HK-2 (cell line): ENCODE results near the gene MFAP2.

Experiments used
- DNase-seq: peaks from one replicate; pipeline ENCODE4 v3.0.0-alpha.2; 2018; ENCODE audit not compliant: unreplicated experiment

MFAP2 gene, protein sequence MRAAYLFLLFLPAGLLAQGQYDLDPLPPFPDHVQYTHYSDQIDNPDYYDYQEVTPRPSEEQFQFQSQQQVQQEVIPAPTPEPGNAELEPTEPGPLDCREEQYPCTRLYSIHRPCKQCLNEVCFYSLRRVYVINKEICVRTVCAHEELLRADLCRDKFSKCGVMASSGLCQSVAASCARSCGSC

DNA sequence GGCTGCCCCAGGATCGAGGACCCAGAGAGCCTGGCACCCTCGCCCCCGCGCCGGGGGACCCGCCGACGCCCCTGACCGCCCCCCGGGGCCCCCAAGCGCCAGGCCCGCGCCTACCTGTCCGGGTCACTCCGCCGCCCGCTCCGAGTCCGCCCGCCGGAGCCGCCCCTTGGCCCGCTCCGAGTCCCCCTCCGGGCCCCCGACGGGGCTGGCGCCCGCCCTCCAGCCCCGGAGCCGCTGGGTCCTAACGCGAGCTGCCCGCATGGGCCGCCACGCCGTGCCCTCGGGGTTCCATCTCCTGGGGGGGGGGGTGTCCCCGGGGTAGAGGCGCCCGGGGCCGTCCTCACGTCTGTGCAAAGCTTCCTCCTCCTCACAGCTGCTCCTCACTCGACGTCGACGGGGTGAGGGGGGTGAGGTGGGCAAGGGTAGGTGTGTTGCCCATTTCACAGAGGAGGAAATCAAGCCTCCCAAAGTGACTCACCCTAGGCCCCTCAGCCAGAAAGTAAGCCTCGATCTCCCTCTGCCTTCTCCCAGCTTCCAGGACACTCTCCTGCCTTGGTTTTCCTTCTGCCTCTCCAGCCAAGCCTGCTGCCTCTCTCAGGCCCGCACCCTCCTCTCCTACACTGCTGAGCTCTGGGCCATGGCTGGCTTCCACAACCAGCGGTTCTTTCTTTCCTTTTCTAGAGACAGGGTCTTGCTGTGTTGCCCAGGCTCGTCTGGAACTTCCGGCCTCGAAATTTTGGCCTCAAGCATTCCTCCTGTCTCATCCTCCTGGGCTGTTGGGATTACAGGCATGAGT is at the start of gene MFAP2:
TSS of gene MFAP2 (minus strand) at position 148 of the 796 bp plus-strand sequence. CDS start 2,347 bp downstream, outside the sequence.
- DNase-seq = peak; percentile 49

DNA sequence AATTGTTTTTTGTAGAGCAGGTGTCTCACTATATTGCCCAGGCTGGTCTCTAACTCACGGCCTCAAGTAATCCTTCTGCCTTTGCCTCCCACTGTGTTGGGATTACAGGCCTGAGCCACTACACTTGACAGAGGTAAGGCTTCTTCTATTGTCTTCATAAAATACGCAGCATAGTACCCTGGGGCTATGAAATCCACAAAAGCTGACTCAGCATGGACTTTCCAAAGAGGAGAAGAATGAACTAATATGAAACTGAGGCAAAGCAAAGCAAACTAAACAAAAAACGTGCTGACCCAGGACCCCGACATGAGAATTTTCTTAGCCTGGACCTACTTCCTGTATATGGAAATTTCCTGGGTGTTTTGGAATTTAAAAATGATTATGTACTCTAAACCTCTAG is 49.8 kb upstream of the MFAP2 start:
- no peak for DNase-seq

DNA sequence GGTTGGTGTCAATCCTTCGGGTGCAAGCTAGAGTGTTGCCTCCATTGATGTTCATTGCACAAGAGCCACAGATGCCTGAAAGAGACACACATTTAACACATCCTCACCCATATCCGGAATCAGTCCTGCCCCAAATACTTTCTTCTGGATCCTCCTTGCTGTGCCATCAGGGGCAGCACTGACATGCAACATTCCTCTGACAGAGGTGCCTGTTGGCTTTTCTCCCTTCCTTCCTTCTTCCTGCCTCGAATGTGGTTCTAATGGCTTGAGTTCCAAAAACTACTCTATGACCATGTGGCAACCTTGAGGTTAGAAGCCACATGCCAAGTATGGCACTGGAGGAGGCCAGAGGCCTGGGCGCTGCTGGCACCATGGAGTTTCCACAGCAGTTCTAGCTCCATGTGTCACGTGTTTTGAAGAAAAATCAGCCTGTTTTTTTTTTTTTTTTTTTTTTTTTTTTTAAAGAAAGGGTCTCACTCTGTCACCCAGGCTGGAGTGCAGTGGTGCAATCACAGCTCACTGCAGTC is 48.3 kb upstream of the MFAP2 start:
- no peak for DNase-seq

DNA sequence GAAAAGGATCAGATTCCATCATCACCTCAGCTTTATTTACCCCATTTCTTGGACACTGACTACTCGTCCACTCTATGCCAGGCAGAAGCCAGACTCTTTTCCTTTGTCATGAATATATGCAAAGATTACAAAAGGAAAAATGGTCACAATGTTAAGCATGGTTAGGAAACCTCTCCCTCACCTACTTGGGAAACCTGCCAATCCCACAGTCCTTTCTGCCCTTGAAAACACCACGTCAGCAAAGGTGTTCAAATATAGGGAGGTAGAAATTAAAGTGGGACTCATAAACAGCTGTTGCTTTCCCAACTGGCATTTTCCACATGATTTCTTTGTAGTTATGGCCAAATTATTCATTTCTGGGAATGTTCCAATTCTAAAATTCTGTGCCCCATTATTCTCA is 47.5 kb upstream of the MFAP2 start:
- no peak for DNase-seq

DNA sequence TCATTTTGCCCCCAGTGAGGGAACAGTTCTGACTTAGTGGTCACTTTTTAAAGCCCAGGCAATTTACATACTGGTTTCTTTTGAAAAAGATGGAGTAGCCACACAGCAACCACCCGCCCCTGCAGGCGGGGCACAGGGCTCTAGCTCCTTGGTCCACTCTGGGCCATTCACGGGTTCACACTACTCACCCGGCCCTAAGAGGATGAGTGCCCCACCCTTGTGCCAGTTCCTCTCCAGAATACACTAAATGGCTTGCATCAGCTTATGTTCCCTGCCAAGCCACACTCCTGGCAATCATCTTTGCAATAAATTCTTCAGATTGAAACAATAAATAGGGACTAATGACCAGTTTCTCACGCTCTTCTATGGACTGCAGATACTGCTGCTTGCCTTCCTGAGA is 47.0 kb upstream of the MFAP2 start:
- DNase-seq = no peak

DNA sequence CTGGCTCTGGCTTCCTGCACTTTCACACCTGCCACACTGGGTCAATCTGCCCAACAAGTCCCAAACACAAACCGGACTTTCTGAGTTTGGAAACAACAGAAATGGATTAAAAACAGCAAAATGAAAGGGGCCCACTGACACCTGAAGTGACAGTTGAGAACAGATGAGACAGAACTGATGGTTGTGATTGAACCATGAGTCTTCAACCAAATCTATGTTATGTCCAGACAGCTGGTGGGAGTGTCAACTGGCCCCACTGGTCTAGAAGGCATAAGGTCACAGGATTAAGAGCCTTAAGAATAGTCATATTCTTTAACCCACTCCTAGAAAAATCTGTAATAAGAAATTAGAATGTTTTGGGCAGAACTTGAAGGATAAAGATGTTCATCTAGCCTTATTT is 44.3 kb upstream of the MFAP2 start:
- DNase-seq = no peak

DNA sequence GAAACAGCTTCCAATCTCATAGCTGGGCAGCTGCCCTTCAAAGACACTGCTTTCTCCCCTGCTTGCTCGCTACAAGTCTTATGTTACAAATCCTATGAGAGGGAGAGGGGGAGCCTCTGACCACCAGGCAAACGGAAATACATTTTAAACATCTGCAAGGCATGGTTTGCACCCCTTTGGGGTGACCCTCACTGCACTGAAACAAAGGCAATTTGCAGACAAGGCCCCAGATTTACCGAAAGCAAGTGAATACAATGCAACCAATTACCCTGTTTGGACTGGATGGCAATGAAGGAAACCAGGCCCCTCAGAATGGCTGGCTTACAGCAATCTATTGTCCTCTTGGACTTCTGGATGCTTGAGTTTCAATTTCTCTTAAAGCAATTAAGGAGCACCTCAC is 43.2 kb upstream of the MFAP2 start:
- DNase-seq = no peak

DNA sequence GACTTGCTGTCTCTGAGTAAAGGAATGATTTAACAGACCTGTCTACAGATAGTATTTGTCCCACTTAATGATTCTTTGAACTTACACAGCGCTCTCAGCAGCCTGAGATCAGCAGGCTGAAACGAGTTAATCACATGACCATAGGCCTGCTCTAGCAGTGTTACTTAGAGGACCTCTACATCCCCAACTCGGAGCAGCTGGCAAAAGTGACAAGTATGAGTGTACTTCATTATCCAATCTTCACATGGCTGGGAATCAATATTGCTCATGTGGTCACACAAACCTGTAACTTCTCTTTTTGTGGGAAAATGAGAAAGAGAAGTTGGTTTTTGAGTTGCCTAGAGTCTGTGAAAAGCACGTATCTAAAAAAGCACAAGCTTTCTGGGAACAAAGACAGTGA is 42.7 kb upstream of the MFAP2 start:
- no peak for DNase-seq

DNA sequence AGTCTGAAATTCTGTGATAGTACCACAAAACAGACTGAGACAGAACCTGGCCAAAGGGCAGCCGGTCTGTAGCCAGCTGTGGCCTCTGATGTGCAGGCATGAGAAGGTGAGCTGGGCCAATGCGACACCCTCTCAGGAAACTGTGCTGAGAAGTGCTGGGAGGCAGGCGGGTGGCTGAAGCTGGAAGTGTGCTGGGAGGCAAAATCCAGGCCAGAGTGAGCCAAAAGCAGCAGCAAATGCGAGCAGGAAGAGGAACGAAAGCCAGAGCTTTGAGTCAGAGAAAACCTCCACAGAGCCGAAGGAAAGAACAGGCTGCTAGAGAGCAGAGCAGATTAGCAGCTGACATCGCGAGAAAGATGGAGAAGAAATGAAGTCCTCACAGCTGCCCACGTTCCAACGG is 41.5 kb upstream of the MFAP2 start:
- DNase-seq = no peak

DNA sequence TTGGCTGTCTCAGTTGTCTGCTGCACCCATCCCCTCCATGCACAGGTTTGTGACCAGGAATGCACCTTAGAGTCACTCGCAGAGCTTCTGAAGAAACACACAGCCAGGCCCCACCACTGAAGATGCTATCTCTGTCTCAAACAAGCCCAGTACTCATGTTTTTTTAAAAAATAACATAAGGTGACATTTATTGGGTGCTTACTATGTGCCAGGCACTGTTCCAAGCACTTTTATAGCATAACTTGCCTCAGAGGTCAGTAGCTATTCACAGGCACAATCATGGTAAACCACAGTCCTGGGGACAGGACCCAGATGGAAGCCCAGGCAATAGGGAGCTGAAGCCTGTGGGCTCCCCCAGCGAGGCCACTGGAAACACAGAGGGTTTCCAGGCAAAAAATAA is 40.1 kb upstream of the MFAP2 start:
- no peak for DNase-seq

DNA sequence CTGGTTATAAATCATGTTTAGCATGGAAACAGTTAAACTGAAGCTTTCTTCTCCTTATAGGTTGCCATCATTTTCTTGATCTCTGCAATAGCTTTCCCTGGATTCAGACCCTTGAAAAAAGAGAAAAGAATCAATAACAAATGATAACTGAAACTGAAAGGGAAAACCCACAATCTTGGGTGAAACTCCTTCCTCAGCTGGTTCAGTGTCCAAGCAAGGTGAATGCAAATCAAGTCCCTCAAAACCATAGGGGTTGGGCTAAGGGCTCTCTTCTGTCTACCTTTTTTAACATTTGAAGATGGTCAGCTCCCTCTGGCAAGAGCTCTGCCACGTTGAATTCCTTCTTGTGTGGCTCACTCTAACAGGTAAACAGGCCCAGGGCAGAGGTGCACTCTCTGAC is 38.4 kb upstream of the MFAP2 start:
- no peak for DNase-seq

DNA sequence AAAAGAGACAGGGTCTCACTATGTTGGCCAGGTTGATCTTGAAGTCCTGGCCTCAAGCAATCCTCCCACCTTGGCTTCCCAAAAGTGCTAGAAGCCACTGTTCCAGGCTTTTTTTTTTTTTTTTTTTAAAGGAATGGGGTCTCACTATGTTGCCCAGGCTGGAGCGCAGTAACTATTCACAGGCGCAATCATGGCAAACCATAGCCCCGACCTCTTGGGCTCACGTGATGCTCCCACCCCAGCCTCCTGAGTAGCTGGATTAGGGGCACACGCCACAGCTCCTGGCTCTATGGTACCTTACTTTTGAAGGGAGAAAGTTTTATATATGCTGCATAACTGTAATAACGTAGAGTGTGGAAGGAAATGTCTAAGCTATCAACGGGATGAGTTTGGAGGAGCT is 37.0 kb upstream of the MFAP2 start:
- no peak for DNase-seq

DNA sequence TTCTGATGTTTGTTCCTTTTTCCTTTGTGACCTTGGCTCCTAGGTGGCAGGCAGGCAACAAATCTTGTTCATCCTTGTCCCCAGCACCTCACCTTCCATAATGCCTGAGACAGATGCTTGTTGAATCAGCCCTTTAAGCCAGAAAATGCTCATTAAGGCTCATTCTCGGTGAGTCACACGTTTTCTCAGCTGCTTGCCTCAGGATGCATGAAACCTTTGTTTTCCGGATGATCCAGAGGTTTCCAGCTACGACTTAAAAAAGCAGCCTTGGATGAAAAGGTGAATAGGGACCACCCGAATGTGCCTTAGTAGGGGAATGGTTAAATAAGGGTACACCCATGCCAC is 35.9 kb upstream of the MFAP2 start:
- no peak for DNase-seq

DNA sequence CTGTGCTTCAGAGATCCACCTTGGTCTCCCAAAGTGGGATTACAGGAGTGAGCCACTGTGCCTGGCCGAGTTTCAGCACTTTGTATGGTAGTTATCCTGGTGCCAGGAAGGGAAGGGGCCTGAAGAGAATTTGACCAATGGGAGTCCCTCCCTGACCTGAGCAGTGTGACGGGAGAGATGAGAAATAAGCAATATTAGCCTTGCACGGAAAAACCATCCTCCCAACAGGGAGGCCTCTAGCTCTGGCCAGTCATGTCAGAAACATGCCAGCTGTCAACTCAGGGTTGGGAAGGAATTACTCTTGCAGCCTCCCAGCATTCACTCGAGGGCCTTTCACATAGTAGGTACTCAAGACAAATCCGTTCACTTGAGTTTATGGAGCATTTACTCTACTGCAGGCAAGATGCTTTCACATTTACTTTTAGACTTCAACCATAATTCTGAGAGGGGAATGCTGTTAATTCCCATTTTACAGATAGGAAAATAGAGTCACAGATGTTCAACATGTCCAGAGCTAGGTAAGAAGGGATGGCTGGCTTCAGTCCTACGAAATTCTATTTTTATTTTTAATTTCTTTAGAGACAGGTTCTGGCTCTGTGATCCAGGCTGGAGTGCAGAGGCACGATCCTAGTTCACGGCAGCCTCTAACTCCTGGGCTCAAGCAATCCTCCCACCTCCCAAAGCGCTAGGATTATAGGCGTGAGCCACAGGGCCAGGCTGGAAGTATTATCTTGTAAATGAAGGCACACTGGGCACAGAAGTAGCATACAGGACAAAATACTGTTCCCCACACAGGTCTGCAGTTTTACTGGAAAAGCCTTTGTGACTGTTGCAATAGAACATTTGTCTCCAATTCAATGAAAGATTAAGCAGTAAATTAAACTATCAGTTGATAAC is 34.5 kb upstream of the MFAP2 start:
- DNase-seq = no peak

DNA sequence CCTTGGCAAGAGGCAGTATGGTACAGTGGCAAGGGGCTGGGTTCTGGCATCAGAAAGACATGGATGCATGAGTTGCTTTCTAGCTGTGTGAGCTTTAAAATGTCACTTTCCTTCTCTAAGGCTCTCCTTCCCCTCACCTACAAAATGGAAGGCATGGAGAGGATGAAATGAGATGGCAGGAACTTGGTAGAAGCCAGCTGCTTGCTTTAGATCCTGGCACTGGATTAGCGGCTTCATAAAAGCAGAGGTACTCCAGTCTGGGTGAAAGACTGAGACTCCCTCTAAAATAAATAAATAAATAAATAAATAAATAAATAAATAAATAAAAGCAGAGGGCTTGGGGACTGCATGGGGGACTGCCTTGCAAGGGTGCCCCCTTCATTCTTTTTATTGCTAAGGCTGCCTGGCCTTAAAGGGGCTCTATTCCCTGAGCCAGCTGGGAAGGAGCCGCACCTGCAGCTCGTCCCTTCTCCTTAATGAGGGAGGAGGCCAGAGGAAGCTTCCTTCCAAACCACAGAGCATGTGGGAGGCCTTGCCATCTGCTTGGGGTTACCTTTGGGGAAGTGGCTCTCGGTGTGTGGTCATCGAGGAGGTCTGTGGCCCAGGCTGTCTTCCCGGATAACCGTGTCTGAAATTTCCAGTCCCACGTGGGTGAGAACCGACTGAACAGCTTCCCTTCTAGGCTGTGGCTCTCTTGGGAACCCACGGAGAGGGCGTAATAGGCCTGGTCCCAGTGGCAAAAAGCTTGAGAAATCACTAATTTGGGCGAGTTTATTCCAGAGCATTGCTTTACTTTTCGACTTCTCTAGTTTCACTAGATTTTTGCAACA is 33.3 kb upstream of the MFAP2 start:
- no peak for DNase-seq

DNA sequence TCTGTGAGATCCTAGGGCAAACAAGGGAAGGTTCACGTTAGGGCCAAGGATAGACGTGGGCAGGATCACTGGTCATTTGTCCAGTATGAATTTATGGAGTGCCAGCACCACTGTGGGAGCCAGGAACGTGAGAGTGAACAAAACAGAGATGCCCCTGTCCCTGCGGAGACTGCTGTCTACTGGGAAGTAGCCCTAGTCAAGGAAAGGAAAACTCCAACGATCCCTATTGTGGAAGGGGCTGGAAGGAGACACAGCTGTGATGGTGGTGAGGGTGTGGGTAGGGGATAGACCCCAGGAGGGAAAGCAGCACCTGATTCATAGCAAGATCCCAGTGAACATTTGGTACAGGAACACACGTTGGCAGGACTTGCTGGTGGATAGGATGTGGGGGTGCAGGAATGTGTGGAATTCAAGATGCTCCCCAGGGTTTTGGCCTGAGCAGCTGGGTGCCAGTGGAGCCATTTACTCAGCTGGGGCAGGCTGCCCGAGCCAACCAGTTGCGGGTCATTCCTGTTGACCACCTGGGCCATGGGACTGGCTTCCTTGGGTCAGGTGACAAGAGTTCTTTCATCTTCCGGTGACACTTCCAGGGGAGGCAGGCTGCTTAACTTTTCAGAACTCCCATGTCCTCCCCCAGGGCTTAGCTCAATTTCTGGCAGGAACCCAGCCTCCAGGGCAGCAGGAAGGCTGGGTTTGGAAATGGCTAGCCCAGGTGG is 32.5 kb upstream of the MFAP2 start:
- DNase-seq = no peak

DNA sequence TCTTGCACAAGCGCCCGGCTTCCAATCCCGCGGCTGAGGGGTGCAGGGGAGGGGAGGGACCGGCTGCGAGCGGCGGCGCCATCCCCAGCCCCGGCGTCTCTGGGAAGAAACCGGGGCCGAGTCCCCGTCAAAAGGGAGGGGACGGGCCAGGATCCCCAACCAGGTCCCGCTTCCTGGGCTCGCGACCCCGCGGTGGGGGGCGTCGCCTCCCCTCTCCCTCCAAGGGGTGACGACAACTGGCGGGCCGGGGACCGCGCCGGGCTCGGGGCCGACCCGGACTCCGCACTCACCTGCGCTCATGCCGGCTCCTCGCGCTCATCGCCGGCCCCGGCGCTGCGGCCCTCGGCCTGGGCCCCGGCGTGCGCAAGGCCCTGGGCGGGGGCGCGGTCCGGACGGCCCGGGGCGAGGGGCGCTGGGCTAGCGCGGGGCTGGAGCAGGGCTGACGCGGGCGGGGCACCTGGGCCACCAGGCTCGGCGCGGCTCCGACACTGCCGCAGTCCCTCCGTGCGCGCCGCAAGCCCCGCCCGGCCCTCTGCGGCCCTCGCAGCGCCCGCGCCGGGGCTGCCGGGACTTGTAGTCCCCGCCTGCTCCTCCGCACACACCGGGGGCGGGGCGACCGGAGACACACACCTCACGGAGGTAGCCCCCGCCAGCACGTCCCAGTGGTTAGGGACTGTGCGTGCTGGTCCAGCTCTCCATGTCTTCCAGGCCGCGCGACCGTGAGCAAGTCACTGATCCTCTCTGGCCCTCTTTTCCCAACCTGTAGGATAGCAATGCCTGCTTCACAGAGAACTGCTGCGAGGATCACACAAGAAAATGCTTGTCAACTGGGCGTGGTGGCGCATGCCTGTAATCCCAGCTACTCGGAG is 31.3 kb upstream of the MFAP2 start, which contains the start of gene ATP13A2:
TSS of gene ATP13A2 (minus strand) at position 490 of the 869 bp plus-strand sequence. CDS start at position 300, 190 bp downstream.
- peak; percentile 73 for DNase-seq

DNA sequence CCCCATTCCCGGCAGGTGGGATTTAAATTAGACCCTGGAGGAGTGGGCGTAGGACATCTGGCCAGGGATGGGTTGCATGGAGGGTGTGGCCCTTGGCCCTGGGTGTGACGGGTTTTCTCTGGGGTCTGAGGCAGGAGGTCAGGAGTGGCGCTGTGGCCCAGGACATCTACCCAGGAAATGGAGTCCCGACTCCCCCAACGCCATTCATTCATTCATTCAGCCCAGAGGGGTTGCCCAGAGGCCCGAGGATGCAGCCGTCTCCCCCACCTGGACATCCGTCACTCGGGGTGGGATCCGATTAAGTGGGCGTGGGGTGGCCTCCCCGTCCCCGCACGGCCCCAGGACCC is 30.6 kb upstream of the MFAP2 start:
- DNase-seq = no peak

DNA sequence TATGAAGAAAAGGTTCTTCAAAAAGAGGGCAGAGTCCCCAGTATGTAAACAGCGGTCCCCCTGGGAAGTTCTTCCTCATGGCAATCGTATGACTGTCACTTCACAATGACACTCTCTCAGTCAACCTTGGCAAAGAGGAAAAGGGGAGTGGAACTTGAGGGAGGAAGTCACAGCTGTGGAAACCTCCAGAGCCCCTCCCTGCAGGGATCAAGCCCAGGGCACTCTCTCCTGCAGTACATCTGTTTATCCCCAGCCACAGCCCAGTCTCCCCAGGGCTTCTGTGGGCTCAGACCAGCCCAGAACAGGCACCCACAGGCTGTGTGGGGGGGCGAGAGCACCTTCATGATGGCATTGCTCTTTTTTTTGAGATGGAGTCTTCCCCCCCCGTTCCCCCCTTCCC is 29.3 kb upstream of the MFAP2 start:
- no peak for DNase-seq
